PC-9 (cell line): Measurements from ENCODE around the gene EMC10. TPM values are rescaled to one million over a fixed set of nuclear protein-coding genes. Genes with fewer than 3 reads are reported as not detected.

ENCODE experiments used
- BruUV-seq: library from RNA; stranded (reverse); fragments of 400-500 nt; replicated peaks from 2 replicates; lab custom pipeline; 2021; lab: Mats Ljungman, UMichigan
- CTCF ChIA-PET: fragments of 300-600 bp; sonication (Branson Sonifier 250); formaldehyde crosslinking; loops from one replicate; lab custom pipeline; 2022; ENCODE audit warnings: antibody characterized with exemption; lab: Charles Lee
- POLR2A ChIA-PET: fragments of 300-600 bp; sonication (Branson Sonifier 250); formaldehyde crosslinking; loops from one replicate; lab custom pipeline; 2022; ENCODE audit warnings: antibody characterized with exemption; ENCODE audit not compliant: unreplicated experiment; lab: Charles Lee
- DNase-seq, 2 experiments: peaks; one replicate each; pipeline versions ENCODE4 v3.0.0 to v3.0.0-alpha.2; 2015 to 2022; ENCODE audit warnings: mixed read lengths in 1 of 2
- H2AFZ ChIP-seq: fragments of 200-600 bp; sonication (generic); 2 replicates; pipeline ENCODE4 v1.8.1; 2017; ENCODE audit warnings: antibody characterized with exemption
- H3F3A ChIP-seq: fragments of 200-600 bp; sonication (generic); 2 replicates; pipeline ENCODE4 v1.8.1; 2017; ENCODE audit warnings: antibody characterized with exemption, mild to moderate bottlenecking, low read depth; ENCODE audit not compliant: insufficient read depth
- H3K27ac ChIP-seq: fragments of 200-600 bp; sonication (generic); 2 replicates; pipeline ENCODE4 v1.6.1; 2016; ENCODE audit warnings: mixed run types
- H3K27me3 ChIP-seq: fragments of 200-600 bp; sonication (generic); 2 replicates; pipeline ENCODE4 v1.6.1; 2016; ENCODE audit warnings: low read depth, mixed run types; ENCODE audit not compliant: insufficient read depth
- H3K36me3 ChIP-seq: fragments of 200-600 bp; sonication (generic); 2 replicates; pipeline ENCODE4 v1.6.1; 2016; ENCODE audit warnings: low read depth, mixed run types
- H3K4me1 ChIP-seq: fragments of 200-600 bp; sonication (generic); replicated peaks from 2 replicates; pipeline ENCODE4 v1.6.1; 2016; ENCODE audit warnings: mixed run types; ENCODE audit not compliant: insufficient read depth
- H3K4me2 ChIP-seq: fragments of 200-600 bp; sonication (generic); 2 replicates; pipeline ENCODE4 v1.6.1; 2017; ENCODE audit warnings: mixed run types
- H3K4me3 ChIP-seq: fragments of 200-600 bp; sonication (generic); 2 replicates; pipeline ENCODE4 v1.6.1; 2016; ENCODE audit warnings: mixed run types
- H3K79me2 ChIP-seq: fragments of 200-600 bp; sonication (generic); 2 replicates; pipeline ENCODE4 v1.6.1; 2017; ENCODE audit warnings: low read depth, mixed run types
- H3K9me2 ChIP-seq: fragments of 200-600 bp; sonication (generic); 2 replicates; pipeline ENCODE4 v1.8.1; 2017; ENCODE audit warnings: mild to moderate bottlenecking; ENCODE audit not compliant: insufficient read depth
- H3K9me3 ChIP-seq: fragments of 200-600 bp; sonication (generic); 2 replicates; pipeline ENCODE4 v1.8.1; 2016; ENCODE audit warnings: low read depth; ENCODE audit not compliant: insufficient read depth
- H4K20me1 ChIP-seq: fragments of 200-600 bp; sonication (generic); 2 replicates; pipeline ENCODE4 v1.8.1; 2017; ENCODE audit not compliant: insufficient read depth
- CTCF ChIP-seq: fragments of 200-600 bp; sonication (generic); conservative IDR thresholded peaks from 2 replicates; pipeline ENCODE4 v1.6.1; 2017; ENCODE audit warnings: mixed run types, antibody characterized with exemption, mild to moderate bottlenecking, moderate library complexity
- EZH2 ChIP-seq: fragments of 200-600 bp; sonication (generic); IDR thresholded peaks from 2 replicates; pipeline ENCODE4 v1.8.0; 2017; ENCODE audit warnings: antibody characterized with exemption, low read depth
- intact Hi-C: fragments of 100-400 bp; cut with micrococcal nuclease; formaldehyde crosslinking; loops from one replicate; pipeline ENCODE4 v1.10.0; 2022; ENCODE audit not compliant: unreplicated experiment
- total RNA-seq: library from RNA; stranded (reverse); gene quantifications from 2 replicates; pipeline ENCODE4 v1.2.3, GENCODE V29; 2021

The EMC10 gene
- total RNA-seq, 1 experiment from 2014 or later, result 118 TPM

- Histone ChIP-seq H3K4me3 (no peak overlapping the region), H3K79me2 (no peaks in the 10 kb centered on the region), H3K36me3 (no peaks in the 10 kb centered on the region), H3K27me3 (no peaks in the 10 kb centered on the region), H2AFZ (no peak overlapping the region), H3K9me2 (no peaks in the 10 kb centered on the region), H3F3A (no peaks in the 10 kb centered on the region), H3K9me3 (no peaks in the 10 kb centered on the region), H3K4me1 (no peaks in the 10 kb centered on the region), H3K27ac (no peak overlapping the region), H4K20me1 (no peaks in the 10 kb centered on the region), H3K4me2 (no peak overlapping the region)
- BruUV-seq, result no TSS peak
- ChIA-PET CTCF (no interaction called here), POLR2A (no interaction called here)
- no peak for TF ChIP-seq CTCF
- TF ChIP-seq EZH2, result no peak
- no peak for DNase-seq
- intact Hi-C loops, result no loop called here
Observed at GRCh38 chr19:50501568-50502475, 25.5 kb downstream of the EMC10 start.

GRCh38 chr19:50505856-50506611, 29.7 kb downstream of the EMC10 start:
- Histone ChIP-seq H3K9me3 (no peaks in the 10 kb centered on the region), H3K4me2 (no peak overlapping the region), H3K27me3 (no peaks in the 10 kb centered on the region), H3K4me1 (no peaks in the 10 kb centered on the region), H3K36me3 (no peaks in the 10 kb centered on the region), H3F3A (no peaks in the 10 kb centered on the region; the same call in 1 of the 2 replicates), H3K4me3 (no peak overlapping the region), H3K9me2 (no peaks in the 10 kb centered on the region), H3K27ac (no peak overlapping the region), H3K79me2 (no peaks in the 10 kb centered on the region), H2AFZ (no peak overlapping the region), H4K20me1 (no peaks in the 10 kb centered on the region)
- ChIA-PET CTCF (no interaction called here), POLR2A (no interaction called here)
- DNase-seq, result no peak
- intact Hi-C loops, result no loop called here
- BruUV-seq, result no TSS peak
- TF ChIP-seq EZH2 (no peak), CTCF (no peak)

- Histone ChIP-seq H3F3A (no peaks in the 10 kb centered on the region; the same call in 1 of the 2 replicates), H4K20me1 (no peaks in the 10 kb centered on the region), H3K4me3 (no peak overlapping the region), H3K9me3 (no peaks in the 10 kb centered on the region), H3K27ac (no peak overlapping the region), H3K4me1 (no peaks in the 10 kb centered on the region), H3K79me2 (no peaks in the 10 kb centered on the region), H3K36me3 (no peaks in the 10 kb centered on the region), H2AFZ (no peak overlapping the region), H3K9me2 (no peaks in the 10 kb centered on the region), H3K27me3 (no peaks in the 10 kb centered on the region), H3K4me2 (no peak overlapping the region)
- no peak for DNase-seq
- BruUV-seq, result no TSS peak
- intact Hi-C loops, result no loop called here
- ChIA-PET CTCF (no interaction called here), POLR2A (no interaction called here)
- TF ChIP-seq EZH2 (no peak), CTCF (no peak)
Observed at GRCh38 chr19:50506700-50507099, 30.4 kb downstream of the EMC10 start.
